ENCODE data around the gene TMEM236.
"Not testable (repeated sequence)": the region's sequence is repeated elsewhere in the genome, so short reads cannot be mapped to it uniquely, and the experiment has no call there.

Gene TMEM236

GRCh38 chr10:17751781-17752445 lies at the start of gene TMEM236:
TMEM236 (plus strand) TSS chr10:17752201; CDS start chr10:17752296, 95 bp downstream.
- DNase-seq (ENCODE audit: low read depth): no peak

- no peak for DNase-seq (ENCODE audit: low read depth)
Measured at GRCh38 chr10:17703706-17704105, 48.3 kb upstream of the TMEM236 start.

- DNase-seq (ENCODE audit: low read depth): no peak
Measured at GRCh38 chr10:17708821-17709220, 43.2 kb upstream of the TMEM236 start.

GRCh38 chr10:17709492-17709891 lies 42.5 kb upstream of the TMEM236 start:
- DNase-seq (ENCODE audit: low read depth): no peak

- no peak for DNase-seq (ENCODE audit: low read depth)
Measured at GRCh38 chr10:17710181-17710580, 41.8 kb upstream of the TMEM236 start.

- no peak for DNase-seq (ENCODE audit: low read depth)
Measured at GRCh38 chr10:17712053-17712452, 39.9 kb upstream of the TMEM236 start.

- DNase-seq (ENCODE audit: low read depth): no peak
Measured at GRCh38 chr10:17712717-17713471, 39.1 kb upstream of the TMEM236 start.

GRCh38 chr10:17713758-17714157 lies 38.2 kb upstream of the TMEM236 start:
- no peak for DNase-seq (ENCODE audit: low read depth)

GRCh38 chr10:17716161-17716560 lies 35.8 kb upstream of the TMEM236 start:
- DNase-seq (ENCODE audit: low read depth): no peak

GRCh38 chr10:17722317-17723014 lies 29.5 kb upstream of the TMEM236 start:
- DNase-seq (ENCODE audit: low read depth): not testable (repeated sequence)

- no peak for DNase-seq (ENCODE audit: low read depth)
Measured at GRCh38 chr10:17725703-17726102, 26.3 kb upstream of the TMEM236 start.

- no peak for DNase-seq (ENCODE audit: low read depth)
Measured at GRCh38 chr10:17729630-17730029, 22.4 kb upstream of the TMEM236 start.

GRCh38 chr10:17730667-17731066 lies 21.3 kb upstream of the TMEM236 start:
- no peak for DNase-seq (ENCODE audit: low read depth)

GRCh38 chr10:17731331-17732020 lies 20.5 kb upstream of the TMEM236 start:
- no peak for DNase-seq (ENCODE audit: low read depth)

GRCh38 chr10:17733620-17734019 lies 18.4 kb upstream of the TMEM236 start:
- DNase-seq (ENCODE audit: low read depth): no peak

- DNase-seq (ENCODE audit: low read depth): no peak
Measured at GRCh38 chr10:17734432-17735080, 17.4 kb upstream of the TMEM236 start.

GRCh38 chr10:17735166-17735941 lies 16.6 kb upstream of the TMEM236 start:
- DNase-seq (ENCODE audit: low read depth): no peak

- DNase-seq (ENCODE audit: low read depth): no peak
Measured at GRCh38 chr10:17736223-17736622, 15.8 kb upstream of the TMEM236 start.

- DNase-seq (ENCODE audit: low read depth): no peak
Measured at GRCh38 chr10:17737027-17737965, 14.7 kb upstream of the TMEM236 start.

GRCh38 chr10:17740668-17741067 lies 11.3 kb upstream of the TMEM236 start:
- DNase-seq (ENCODE audit: low read depth): no peak

All from HS-5 (cell line).